Pulmonary artery endothelial cell (primary cell): ENCODE data around the gene RASSF1. TPM values are rescaled to one million over a fixed set of nuclear protein-coding genes. Genes with fewer than 3 reads are reported as not detected.

ENCODE experiments used
- DNase-seq: peaks from one replicate; pipeline ENCODE4 v3.0.0-alpha.2; 2011; ENCODE audit warnings: low read depth, low spot score
- total RNA-seq: library from RNA; depleted of rRNA; stranded (reverse); fragments of >200 nt; gene quantifications from 2 replicates; pipeline ENCODE4 v1.2.3, GENCODE V29; 2014

RASSF1 gene
- total RNA-seq, 1 donor from 2014 or later = 17.0 TPM

- no peak for DNase-seq
Measured at GRCh38 chr3:50369012-50369670, 28.5 kb upstream of the RASSF1 start.

DNA sequence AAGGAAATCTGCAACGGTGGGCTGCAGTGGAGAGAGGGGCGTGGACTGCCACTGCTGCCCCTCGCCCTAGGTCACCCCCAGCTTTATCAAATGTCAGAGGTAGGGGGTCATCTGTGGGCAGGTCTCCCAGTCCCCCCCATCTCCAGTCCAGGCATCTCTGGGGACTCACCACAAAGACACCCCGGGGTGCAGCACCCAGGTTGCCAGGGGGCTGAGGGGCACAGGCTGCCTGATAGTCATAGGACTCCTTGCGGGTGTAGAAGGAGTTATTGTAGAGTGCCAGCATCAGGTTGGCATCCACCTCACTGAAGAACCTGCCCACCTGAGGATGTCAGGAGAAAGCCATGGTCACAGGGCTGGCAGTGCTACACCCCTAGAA, 25.2 kb upstream of the RASSF1 start:
- DNase-seq = no peak

GRCh38 chr3:50365080-50365841, 24.6 kb upstream of the RASSF1 start:
- DNase-seq = no peak

DNA sequence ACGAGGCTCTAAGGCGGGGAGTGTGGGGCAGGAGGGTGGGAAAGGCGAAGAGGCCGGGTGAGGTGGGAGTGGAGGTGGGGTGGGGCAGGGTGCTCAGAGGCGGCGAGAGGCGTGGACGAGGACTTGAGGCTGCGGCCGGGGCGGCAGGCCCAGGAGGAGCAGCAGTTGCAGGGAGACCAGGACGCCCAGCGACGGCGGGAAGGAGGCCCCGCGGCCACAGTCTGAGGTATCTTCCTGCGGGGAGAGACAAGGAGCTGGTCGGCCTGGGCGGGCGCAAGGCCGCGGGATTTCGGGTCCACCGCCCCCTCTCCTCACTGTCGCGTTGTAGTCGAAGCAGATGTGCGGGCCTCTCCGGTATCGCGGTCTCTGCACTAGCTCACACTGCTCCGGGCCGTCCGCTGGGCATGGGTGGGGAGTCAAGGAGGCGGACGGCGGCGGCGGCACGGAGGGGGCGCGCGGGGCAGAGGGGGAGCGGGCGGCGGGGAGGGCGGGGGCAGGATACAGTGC, 24.0 kb upstream of the RASSF1 start:
- no peak for DNase-seq

- DNase-seq = no peak
Measured at GRCh38 chr3:50359760-50360110, 19.1 kb upstream of the RASSF1 start.

- DNase-seq = peak; percentile 96
Measured at GRCh38 chr3:50358911-50359759, 18.5 kb upstream of the RASSF1 start, which contains the start of gene TMEM115. Gene TMEM115, minus strand, starts transcription at chr3:50359521. Its CDS starts 458 bp downstream, at chr3:50359063.

DNA sequence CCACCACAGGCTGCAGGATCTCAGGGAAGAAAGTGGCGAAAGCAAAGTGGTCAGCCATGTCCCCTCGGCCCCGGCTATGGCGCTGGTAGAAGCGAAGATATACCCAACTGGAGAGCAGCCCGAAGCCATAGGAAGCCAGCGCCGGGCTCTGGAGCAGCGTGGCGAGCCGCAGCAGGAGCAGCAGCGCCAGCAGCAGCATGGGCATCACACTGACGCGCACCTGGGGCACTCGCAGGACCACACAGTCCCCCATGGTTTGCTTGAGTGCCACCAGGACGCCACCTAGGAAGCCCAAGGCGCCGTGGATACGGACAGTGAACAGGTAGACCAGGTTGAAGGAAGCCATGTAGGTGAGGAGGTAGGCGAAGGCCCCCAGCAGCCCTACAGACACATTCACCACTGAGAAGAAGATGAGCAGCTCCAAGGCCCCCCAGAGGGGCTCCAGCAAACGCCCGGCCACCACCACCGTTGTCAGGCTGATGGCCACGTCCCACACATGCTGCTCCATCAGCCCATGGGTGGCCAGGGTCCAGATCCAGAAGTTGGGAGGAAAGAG, 17.8 kb upstream of the RASSF1 start:
- no peak for DNase-seq

DNA sequence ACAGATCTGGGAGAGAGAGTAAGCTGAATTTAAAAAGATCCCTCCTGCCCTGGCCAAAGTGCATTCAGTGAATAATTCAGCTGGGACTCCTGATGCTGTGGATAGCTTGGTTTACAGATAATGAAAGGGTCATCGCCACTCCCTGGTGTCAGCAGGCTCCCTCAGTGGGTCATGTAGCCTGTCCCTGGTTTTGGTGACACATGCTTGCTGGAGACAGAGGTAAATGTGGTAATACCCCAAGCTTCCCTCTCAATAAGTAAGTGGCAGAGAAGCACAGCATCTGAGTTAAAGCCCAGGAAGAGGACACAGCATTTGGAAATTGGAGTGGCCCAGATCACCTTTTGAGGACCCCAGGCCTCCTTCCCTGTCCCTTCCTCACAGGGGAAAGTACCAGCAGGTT, 16.8 kb upstream of the RASSF1 start:
- DNase-seq = no peak

GRCh38 chr3:50356553-50356952, 15.9 kb upstream of the RASSF1 start:
- no peak for DNase-seq

GRCh38 chr3:50355829-50356552, 15.4 kb upstream of the RASSF1 start:
- DNase-seq = no peak

DNA sequence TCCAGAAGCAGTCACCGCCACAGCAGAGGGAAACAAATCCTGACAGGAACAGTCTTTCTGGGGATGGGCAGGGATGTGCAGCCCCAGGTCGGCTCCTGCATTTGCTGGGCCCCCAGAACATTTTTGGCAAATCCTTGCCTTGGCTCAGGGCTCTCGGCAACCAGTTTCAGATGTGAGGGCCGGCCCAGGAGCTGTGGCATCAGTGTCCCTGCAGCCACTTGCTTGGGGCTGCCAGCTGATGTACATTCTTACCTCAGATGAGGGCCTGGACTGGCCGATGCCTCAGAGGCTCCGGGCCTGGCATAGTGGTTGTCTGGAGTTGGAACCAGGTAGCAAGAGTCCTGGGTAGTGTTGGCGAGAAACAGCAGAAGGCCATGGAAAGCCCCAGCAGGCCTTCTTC, 14.2 kb upstream of the RASSF1 start:
- no peak for DNase-seq

DNA sequence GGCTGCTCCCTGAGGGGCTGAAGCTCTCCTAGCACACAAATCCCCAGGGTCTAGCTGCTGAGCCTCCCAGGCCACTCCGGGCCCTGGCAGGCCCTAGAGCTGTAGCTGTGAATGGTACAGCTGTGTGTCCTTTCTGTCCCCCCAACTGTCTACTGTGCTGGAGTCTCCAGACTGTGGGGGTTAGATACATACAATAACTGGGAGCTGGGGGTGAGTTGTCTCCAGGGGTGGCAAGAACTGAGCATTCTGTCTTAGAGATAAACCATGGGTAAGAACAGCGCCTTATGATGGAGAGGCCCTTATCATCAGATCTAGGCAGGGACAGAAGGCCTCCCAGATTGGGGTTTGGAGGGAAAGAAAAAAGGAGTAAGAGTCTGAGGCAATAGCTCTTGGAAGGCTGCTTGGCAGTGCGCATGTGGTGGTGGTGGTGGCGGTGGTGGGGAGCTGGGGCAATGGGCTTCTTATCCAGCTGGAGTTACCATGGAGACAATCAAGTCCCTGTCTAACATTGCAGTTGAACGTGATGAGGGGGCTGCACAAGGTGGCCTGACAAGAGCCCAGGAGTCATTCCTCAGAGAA, 13.6 kb upstream of the RASSF1 start:
- no peak for DNase-seq

DNA sequence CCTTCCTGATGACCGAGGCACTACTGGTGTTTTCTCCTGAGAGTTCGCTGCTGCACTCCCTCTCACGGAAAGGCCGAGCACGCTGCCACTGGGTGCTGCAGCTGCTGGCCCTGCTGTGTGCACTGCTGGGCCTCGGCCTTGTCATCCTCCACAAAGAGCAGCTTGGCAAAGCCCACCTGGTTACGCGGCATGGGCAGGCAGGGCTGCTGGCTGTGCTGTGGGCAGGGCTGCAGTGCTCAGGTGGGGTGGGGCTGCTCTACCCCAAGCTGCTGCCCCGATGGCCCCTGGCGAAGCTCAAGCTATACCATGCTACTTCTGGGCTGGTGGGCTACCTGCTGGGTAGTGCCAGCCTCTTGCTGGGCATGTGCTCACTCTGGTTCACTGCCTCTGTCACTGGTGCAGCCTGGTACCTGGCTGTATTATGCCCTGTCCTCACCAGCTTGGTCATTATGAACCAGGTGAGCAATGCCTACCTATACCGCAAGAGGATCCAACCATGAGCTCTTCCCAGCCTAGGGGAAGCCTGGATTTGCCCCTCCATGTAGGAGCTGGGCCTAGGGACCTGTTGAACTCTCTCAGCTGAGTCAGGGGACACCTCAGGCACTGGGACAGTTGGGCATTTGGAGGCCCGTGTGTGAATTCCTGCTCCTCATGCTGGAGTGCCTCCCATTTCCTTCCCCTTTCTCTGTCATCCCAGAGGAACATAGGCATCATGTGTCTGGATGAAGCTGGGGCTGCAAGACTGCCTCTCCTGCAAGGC, 12.8 kb upstream of the RASSF1 start:
- DNase-seq = no peak

- no peak for DNase-seq
Measured at GRCh38 chr3:50352781-50353180, 12.1 kb upstream of the RASSF1 start.

- no peak for DNase-seq
Measured at GRCh38 chr3:50351323-50351697, 10.7 kb upstream of the RASSF1 start.

GRCh38 chr3:50350527-50351322, 10.1 kb upstream of the RASSF1 start, which contains the start of the genes CYB561D2 and NPRL2:
Gene CYB561D2, plus strand, starts transcription at chr3:50350862. Its CDS starts 572 bp downstream, at chr3:50351434.
Gene NPRL2, minus strand, starts transcription at chr3:50350775. Its CDS starts 123 bp downstream, at chr3:50350652.
- peak; percentile 72 for DNase-seq

DNA sequence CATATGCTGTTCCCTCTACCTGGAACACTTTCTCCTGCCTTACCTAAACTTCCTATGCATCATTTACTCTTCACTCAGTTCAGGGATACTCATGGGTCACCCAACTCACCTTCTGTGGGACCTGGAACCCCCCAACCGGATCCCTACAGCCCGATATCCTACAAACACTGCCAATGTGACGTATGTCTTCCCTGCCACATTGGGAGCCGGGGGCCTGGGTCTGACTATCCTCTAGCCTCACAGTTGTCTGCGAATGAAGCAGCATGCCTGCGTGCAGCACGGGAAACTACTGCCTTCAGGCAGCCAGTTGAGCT, 9.5 kb upstream of the RASSF1 start:
- DNase-seq = no peak

DNA sequence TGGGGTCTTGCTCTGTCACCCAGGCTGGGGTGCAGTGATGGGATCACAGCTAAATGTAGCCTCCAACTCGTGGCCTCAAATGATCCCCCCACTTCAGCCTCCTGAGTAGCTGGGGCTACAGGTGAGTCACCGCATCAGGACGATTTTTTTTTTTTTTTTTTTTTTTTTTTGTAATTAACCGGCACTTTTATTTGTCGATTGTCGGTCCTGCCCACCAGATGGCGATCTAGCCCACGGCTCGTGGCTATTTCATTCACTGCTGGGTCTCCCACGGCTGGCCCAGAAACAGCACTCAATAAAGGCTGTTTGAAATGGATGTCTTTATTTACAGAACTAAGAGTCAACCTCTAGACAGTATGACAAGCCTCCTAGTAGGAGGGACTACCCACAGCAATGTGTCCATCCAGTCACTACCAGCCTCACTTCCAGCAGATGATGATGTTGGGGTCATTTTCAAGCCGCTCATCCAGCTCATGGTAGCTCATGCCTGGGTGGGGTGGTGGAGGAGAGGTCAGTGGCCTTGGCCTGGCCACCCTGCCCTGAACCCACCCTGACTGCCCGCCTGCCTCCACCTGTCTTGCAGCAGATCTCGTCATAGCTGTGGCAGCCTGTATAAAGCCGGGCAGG, 6.7 kb upstream of the RASSF1 start:
- DNase-seq = no peak
